HEK293 (cell line): ENCODE data around the gene COL13A1.

Experiments
- CTCF ChIP-seq: fragments of 450-650 bp; formaldehyde crosslinking; IDR thresholded peaks from 2 replicates; pipeline ENCODE4 v1.5.1; 2016; ENCODE audit warnings: missing biosample characterization, missing genetic modification characterization
- PBX3 ChIP-seq: sonication (generic); formaldehyde crosslinking; IDR thresholded peaks from 2 replicates; pipeline ENCODE4 v1.8.1; 2022; ENCODE audit warnings: mild to moderate bottlenecking, moderate library complexity, missing genetic modification reagents
- PRDM4 ChIP-seq: fragments of 450-650 bp; formaldehyde crosslinking; IDR thresholded peaks from 2 replicates; pipeline ENCODE4 v1.5.1; 2017; ENCODE audit warnings: missing biosample characterization, missing genetic modification characterization
- REST ChIP-seq: fragments of 450-650 bp; formaldehyde crosslinking; IDR thresholded peaks from 2 replicates; pipeline ENCODE4 v1.5.1; 2016; ENCODE audit warnings: missing biosample characterization, missing genetic modification characterization
- ZBTB7A ChIP-seq: fragments of 450-650 bp; formaldehyde crosslinking; IDR thresholded peaks from 2 replicates; pipeline ENCODE4 v1.5.1; 2016; ENCODE audit warnings: low read depth, missing biosample characterization, missing genetic modification characterization
- ZNF558 ChIP-seq: fragments of 450-650 bp; formaldehyde crosslinking; IDR thresholded peaks from 2 replicates; pipeline ENCODE4 v1.5.1; 2016; ENCODE audit warnings: missing biosample characterization, missing genetic modification characterization
- ZNF596 ChIP-seq: fragments of 450-650 bp; IDR thresholded peaks from 2 replicates; pipeline ENCODE4 v1.5.0; 2018; ENCODE audit warnings: missing biosample characterization, mild to moderate bottlenecking, missing genetic modification characterization, moderate library complexity
- ZNF626 ChIP-seq: fragments of 450-650 bp; sonication (Bioruptor Pico); formaldehyde crosslinking; IDR thresholded peaks from 2 replicates; pipeline ENCODE4 v1.5.1; 2018; ENCODE audit warnings: missing biosample characterization, missing genetic modification characterization, inconsistent platforms

GRCh38 chr10:69842882-69843281 lies 41.2 kb downstream of the COL13A1 start:
- TF ChIP-seq ZNF596 (no peak), ZNF558 (tag by site-specific recombination) (no peak), CTCF (no peak), ZBTB7A (tag by site-specific recombination) (no peak), PBX3 (no peak), REST (tag by site-specific recombination) (no peak), ZNF626 (tag by site-specific recombination) (no peak), PRDM4 (tag by site-specific recombination) (no peak)
